HG03469 (cell line): Measurements from ENCODE around the gene SLC29A3.
"Not testable (repeated sequence)": the region's sequence is repeated elsewhere in the genome, so short reads cannot be mapped to it uniquely, and the experiment has no call there.

ENCODE experiments used
- ATAC-seq: cut with Tn5 transposase; IDR thresholded peaks from one replicate; pipeline ENCODE4 v1.9.1; 2021; ENCODE audit warnings: mild to moderate bottlenecking, moderate library complexity, moderate number of reproducible peaks; ENCODE audit not compliant: unreplicated experiment

Gene SLC29A3

GRCh38 chr10:71344154-71344925 lies 25.3 kb downstream of the SLC29A3 start:
- no peak for ATAC-seq

GRCh38 chr10:71344993-71345480 lies 26.0 kb downstream of the SLC29A3 start:
- ATAC-seq = no peak

- no peak for ATAC-seq
These were observed 26.6 kb downstream of the SLC29A3 start for GRCh38 chr10:71345694-71346093.

GRCh38 chr10:71346731-71347130 lies 27.7 kb downstream of the SLC29A3 start:
- no peak for ATAC-seq

GRCh38 chr10:71347587-71348395 lies 28.7 kb downstream of the SLC29A3 start:
- ATAC-seq = no peak

GRCh38 chr10:71348850-71349249 lies 29.8 kb downstream of the SLC29A3 start:
- no peak for ATAC-seq

- ATAC-seq = no peak
These were observed 30.3 kb downstream of the SLC29A3 start for GRCh38 chr10:71349406-71349805.

GRCh38 chr10:71351087-71351486 lies 32.0 kb downstream of the SLC29A3 start:
- no peak for ATAC-seq

GRCh38 chr10:71351628-71352319 lies 32.7 kb downstream of the SLC29A3 start:
- ATAC-seq = no peak

GRCh38 chr10:71353639-71354038 lies 34.6 kb downstream of the SLC29A3 start:
- ATAC-seq = no peak

GRCh38 chr10:71354776-71355175 lies 35.7 kb downstream of the SLC29A3 start:
- ATAC-seq = no peak

- no peak for ATAC-seq
These were observed 36.8 kb downstream of the SLC29A3 start for GRCh38 chr10:71355886-71356285.

- no peak for ATAC-seq
These were observed 38.8 kb downstream of the SLC29A3 start for GRCh38 chr10:71357792-71358265.

GRCh38 chr10:71358277-71358676 lies 39.2 kb downstream of the SLC29A3 start:
- no peak for ATAC-seq

GRCh38 chr10:71358906-71359305 lies 39.8 kb downstream of the SLC29A3 start:
- not testable (repeated sequence) for ATAC-seq

- ATAC-seq = no peak
These were observed 40.4 kb downstream of the SLC29A3 start for GRCh38 chr10:71359364-71360046.

- no peak for ATAC-seq
These were observed 41.7 kb downstream of the SLC29A3 start for GRCh38 chr10:71360735-71361134.

- no peak for ATAC-seq
These were observed 42.5 kb downstream of the SLC29A3 start for GRCh38 chr10:71361581-71361980.

- no peak for ATAC-seq
These were observed 43.1 kb downstream of the SLC29A3 start for GRCh38 chr10:71362141-71362540.

GRCh38 chr10:71363936-71364335 lies 44.9 kb downstream of the SLC29A3 start:
- no peak for ATAC-seq

GRCh38 chr10:71365366-71365765 lies 46.3 kb downstream of the SLC29A3 start:
- ATAC-seq = no peak
